Gastroesophageal sphincter (tissue), 4 donors: Measurements from ENCODE around the gene LRRC47. TPM values are rescaled to one million over a fixed set of nuclear protein-coding genes. Genes with fewer than 3 reads are reported as not detected.

ENCODE experiments used
- ATAC-seq: fragments of 150-250 bp; one replicate; pipeline ENCODE4 v1.9.1; 2016; ENCODE audit warnings: mild to moderate bottlenecking, moderate library complexity
- H3K27ac ChIP-seq, 4 donors: fragments of 200-600 bp; sonication (generic) in 3 of 4; 1 replicate in 3 of 4; 2 replicates in 1 of 4; pipeline ENCODE4 v1.5.1; 2016 to 2019
- H3K27me3 ChIP-seq: fragments of 200-600 bp; sonication (generic); one replicate; pipeline ENCODE4 v1.5.1; 2019
- H3K36me3 ChIP-seq, 2 donors: fragments of 200-600 bp; sonication (generic); one replicate each; pipeline ENCODE4 v1.5.1; 2019; ENCODE audit warnings: control low read depth in 1 of 2
- H3K4me1 ChIP-seq, 3 donors: fragments of 200-600 bp; sonication (generic); 1 replicate in 2 of 3; 2 replicates in 1 of 3; pipeline ENCODE4 v1.5.1; 2016 to 2019; ENCODE audit warnings: control low read depth in 2 of 3
- H3K4me3 ChIP-seq, 2 donors: fragments of 200-600 bp; sonication (generic); one replicate each; pipeline ENCODE4 v1.5.1; 2019; ENCODE audit warnings: mild to moderate bottlenecking in 1 of 2, moderate library complexity in 1 of 2
- H3K9me3 ChIP-seq, 3 donors: fragments of 200-600 bp; sonication (generic); one replicate each; pipeline ENCODE4 v1.5.1; 2017 to 2019; ENCODE audit warnings: control low read depth in 2 of 3
- EP300 ChIP-seq: sonication (generic); formaldehyde crosslinking; IDR thresholded peaks from one replicate; pipeline ENCODE4 v1.6.1; 2017; ENCODE audit warnings: antibody characterized with exemption, mild to moderate bottlenecking
- POLR2A ChIP-seq, 2 donors: fragments of 450-650 bp; IDR thresholded peaks; one replicate each; pipeline ENCODE4 v1.6.1; 2017; ENCODE audit warnings: antibody characterized with exemption in 2 of 2, mild to moderate bottlenecking in 2 of 2, moderate library complexity in 1 of 2
- POLR2AphosphoS5 ChIP-seq: sonication (generic); formaldehyde crosslinking; IDR thresholded peaks from one replicate; pipeline ENCODE4 v1.6.1; 2017; ENCODE audit warnings: antibody characterized with exemption
- WGBS, 2 donors: methylation state at CpG; one replicate each; pipeline ENCODE4 v1.1.5; 2018; ENCODE audit warnings: low coverage in 1 of 2; 5-methylcytosine and 5-hydroxymethylcytosine counted together
- total RNA-seq, 4 donors: library from RNA; depleted of rRNA; stranded (reverse); fragments of >200 nt; gene quantifications; one replicate each; pipeline ENCODE4 v1.1.0, GENCODE V29; 2016
- TF ChIP-seq, protein P1 (sequence below), 4 experiments: fragments of 200-600 bp in 2 of 4; fragments of 450-650 bp in 2 of 4; sonication (generic) in 1 of 4; IDR thresholded peaks; one replicate each; pipeline ENCODE4 v1.5.1; 2017 to 2019; ENCODE audit warnings: antibody characterized with exemption in 4 of 4, mild to moderate bottlenecking in 2 of 4, moderate library complexity in 2 of 4

LRRC47 gene
- total RNA-seq, 4 donors from 2014 or later: 36.5 to 47.9 (median 46.5) TPM

DNA sequence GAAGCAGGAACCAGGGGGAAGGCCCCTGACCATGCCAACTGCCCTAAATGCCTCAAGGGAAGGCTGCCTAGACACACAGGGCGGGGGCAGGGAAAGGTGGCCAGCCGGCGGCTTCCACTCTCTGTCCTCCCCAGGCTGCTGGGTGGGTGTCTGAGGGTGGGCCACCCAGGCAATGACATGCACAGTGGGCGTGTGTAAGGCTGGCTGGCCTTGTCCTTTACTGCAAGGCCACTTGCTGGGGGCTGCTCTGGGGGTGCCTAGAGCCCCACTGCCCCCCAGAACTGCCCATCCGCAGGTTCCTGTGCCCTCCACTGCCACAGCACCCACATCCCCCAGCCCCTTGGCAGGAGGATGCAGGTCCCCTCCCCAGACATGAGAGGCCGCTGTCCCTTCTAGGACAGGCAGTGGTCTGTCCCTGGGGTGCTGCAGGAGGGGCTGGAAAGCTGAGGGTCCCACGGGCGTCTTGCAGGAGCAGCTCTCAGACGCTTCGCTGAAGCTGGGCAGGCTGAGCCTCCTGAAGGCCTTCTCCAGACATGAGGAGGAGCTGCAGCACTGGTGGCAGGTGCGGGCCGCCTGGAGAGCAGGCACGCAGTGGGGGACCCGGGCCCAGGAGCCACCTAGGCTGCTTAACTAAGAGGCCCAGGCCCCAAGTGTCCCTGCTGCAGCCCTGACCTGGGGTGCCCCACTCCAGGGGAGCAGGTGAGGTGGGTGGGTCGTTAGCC, 34.0 kb downstream of the LRRC47 start:
- Histone ChIP-seq H3K36me3 (no peaks in the 10 kb centered on the region), H3K27ac (no peak overlapping the region), H3K4me1 (no peaks in the 10 kb centered on the region), H3K9me3 (peaks cover 0 to 13% (median 0%) of the 10 kb centered on the region in 3 donors), H3K4me3 (no peak overlapping the region), H3K27me3 (peaks cover 70% of the 10 kb centered on the region)
- TF ChIP-seq POLR2A (IDR thresholded peaks at IDR 0.05): no peak
- TF ChIP-seq POLR2AphosphoS5: no peak
- TF ChIP-seq, protein P1, sequence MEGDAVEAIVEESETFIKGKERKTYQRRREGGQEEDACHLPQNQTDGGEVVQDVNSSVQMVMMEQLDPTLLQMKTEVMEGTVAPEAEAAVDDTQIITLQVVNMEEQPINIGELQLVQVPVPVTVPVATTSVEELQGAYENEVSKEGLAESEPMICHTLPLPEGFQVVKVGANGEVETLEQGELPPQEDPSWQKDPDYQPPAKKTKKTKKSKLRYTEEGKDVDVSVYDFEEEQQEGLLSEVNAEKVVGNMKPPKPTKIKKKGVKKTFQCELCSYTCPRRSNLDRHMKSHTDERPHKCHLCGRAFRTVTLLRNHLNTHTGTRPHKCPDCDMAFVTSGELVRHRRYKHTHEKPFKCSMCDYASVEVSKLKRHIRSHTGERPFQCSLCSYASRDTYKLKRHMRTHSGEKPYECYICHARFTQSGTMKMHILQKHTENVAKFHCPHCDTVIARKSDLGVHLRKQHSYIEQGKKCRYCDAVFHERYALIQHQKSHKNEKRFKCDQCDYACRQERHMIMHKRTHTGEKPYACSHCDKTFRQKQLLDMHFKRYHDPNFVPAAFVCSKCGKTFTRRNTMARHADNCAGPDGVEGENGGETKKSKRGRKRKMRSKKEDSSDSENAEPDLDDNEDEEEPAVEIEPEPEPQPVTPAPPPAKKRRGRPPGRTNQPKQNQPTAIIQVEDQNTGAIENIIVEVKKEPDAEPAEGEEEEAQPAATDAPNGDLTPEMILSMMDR (IDR thresholded peaks at IDR 0.05): no peak
- no peak for TF ChIP-seq EP300
- ATAC-seq: no peak
- no CpG with 5 or more reads among the region's 15 CpGs for WGBS, 2 donors

DNA sequence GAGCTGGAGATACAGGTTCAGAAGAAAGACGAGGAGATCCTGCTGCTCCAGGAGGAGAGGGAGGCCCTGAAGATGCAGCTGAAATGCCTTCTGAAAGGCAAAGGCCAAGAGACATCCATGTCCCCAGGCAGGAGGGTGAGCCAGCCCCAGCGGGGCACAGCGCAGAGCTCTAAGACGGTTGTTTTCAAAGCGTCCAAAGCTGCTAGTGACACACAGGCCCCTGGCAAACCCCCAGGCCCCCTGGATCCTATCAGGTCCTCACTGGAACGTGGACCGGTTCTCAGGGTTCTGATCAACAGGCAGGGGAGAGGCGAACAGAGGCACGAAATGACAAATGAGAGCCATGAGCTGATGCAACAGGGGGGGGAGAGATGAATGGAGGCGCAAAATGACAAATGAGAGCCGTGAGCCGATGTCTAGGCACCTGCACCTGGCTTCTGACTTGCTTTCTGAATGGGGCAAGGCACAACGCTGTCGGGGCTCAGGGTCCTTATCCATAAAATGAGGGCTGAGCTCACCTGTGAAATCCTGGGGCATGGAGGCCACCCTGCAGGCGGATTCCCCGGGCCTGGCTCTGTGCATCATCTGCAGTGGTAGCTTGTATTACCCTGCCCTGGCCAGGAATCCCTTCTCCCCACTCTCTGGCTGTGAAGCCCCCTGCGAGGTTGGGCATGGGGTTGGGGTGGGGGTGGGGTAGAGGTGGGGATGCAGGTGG, 34.8 kb downstream of the LRRC47 start:
- ATAC-seq: no peak
- TF ChIP-seq, protein P1 (IDR thresholded peaks at IDR 0.05): no peak
- no peak for TF ChIP-seq POLR2A (IDR thresholded peaks at IDR 0.05)
- no peak for TF ChIP-seq POLR2AphosphoS5
- no peak for TF ChIP-seq EP300
- WGBS, 2 donors: 67% methylated on average over 3 of the region's 17 CpGs; no CpG with 5 or more reads in 1 of the 2 donors

DNA sequence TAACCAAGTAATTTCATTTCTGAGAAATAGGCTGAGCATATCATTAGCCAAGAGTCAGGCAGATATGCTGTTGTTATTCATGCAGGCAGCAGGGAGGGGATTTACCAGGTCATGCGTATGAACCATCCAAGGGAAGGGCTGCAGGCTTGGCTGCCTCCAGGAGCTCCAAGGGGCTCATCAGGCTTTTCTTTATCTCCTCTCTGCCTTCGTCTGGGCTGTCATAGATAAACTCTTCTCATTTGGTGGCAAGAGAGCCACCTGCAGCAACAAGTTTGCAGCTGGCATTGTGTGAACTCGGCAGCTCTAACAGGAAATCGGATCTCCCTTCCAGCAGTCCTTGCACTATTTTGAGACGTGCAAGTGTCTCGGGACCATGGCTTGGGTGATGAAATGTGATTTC, 36.5 kb downstream of the LRRC47 start:
- H3K4me1 ChIP-seq: no peaks in the 10 kb centered on the region
- peaks cover 88% of the 10 kb centered on the region for H3K27me3 ChIP-seq
- WGBS, 2 donors: 61 to 67% methylated on average over 5 to 6 of the region's 6 CpGs
- H3K36me3 ChIP-seq: no peaks in the 10 kb centered on the region
- no peak for ATAC-seq
- TF ChIP-seq, protein P1 (IDR thresholded peaks at IDR 0.05): no peak
- TF ChIP-seq EP300 (no peak), POLR2AphosphoS5 (no peak)
- H3K27ac ChIP-seq: no peak overlapping the region
- H3K4me3 ChIP-seq: no peak overlapping the region
- peaks cover 0 to 13% (median 0%) of the 10 kb centered on the region in 3 donors for H3K9me3 ChIP-seq

More for the DNA sequence above, 34.8 kb downstream of the LRRC47 start:
- H3K27me3 ChIP-seq: peaks cover 72% of the 10 kb centered on the region
- no peaks in the 10 kb centered on the region for H3K36me3 ChIP-seq
- peaks cover 0 to 13% (median 0%) of the 10 kb centered on the region in 3 donors for H3K9me3 ChIP-seq
- no peaks in the 10 kb centered on the region for H3K4me1 ChIP-seq
- no peak overlapping the region for H3K4me3 ChIP-seq
- H3K27ac ChIP-seq: no peak overlapping the region

DNA sequence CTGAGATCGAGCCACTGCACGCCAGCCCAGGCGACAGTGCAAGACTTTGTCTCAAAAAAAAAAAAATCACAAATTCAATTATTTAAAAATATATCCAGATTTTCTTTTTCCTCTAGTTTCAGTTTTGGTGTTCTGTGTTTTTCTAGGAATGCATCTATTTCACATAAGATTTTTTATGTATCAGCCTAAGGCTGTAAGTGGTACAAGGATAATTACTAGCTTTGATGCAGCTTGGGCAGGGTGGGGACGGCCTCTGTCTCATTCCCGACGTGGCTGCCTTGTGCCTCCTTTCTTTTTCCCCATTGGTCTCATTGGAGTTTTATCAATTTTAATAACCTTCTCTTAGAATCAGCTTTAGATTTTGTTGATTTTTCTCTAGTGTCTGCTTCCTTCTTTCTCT, 37.1 kb downstream of the LRRC47 start:
- H3K36me3 ChIP-seq: no peaks in the 10 kb centered on the region
- no peak for TF ChIP-seq POLR2AphosphoS5
- TF ChIP-seq POLR2A (IDR thresholded peaks at IDR 0.05): no peak
- TF ChIP-seq, protein P1 (IDR thresholded peaks at IDR 0.05): no peak
- no peak for TF ChIP-seq EP300
- H3K4me3 ChIP-seq: no peak overlapping the region
- WGBS, 2 donors: 60 to 82% methylated on average over 6 of the region's 6 CpGs
- H3K27ac ChIP-seq: no peak overlapping the region
- no peak for ATAC-seq
- peaks cover 94% of the 10 kb centered on the region for H3K27me3 ChIP-seq
- H3K4me1 ChIP-seq: no peaks in the 10 kb centered on the region
- peaks cover 0 to 13% (median 0%) of the 10 kb centered on the region in 3 donors for H3K9me3 ChIP-seq
